Measurements from ENCODE around the gene DCK.
"Not testable (repeated sequence)": the region's sequence is repeated elsewhere in the genome, so short reads cannot be mapped to it uniquely, and the experiment has no call there.

Gene DCK

GRCh38 chr4:71027611-71028010, 34.2 kb downstream of the DCK start:
- no peak overlapping the region for H3K4me3 ChIP-seq (ENCODE audit: low read length)
- H3K4me1 ChIP-seq (ENCODE audit: low read length), result no peaks in the 10 kb centered on the region
- H3F3A ChIP-seq (ENCODE audit: insufficient read depth, low read length), result no peaks in the 10 kb centered on the region
- peaks cover 8% of the 10 kb centered on the region; the same call in 1 of the 2 replicates for H3K36me3 ChIP-seq (replicated peaks; ENCODE audit: insufficient read depth, low read length)
- H3K79me2 ChIP-seq (ENCODE audit: low read length), result peaks cover 13% of the 10 kb centered on the region
- DNase-seq, result no peak
- H4K20me1 ChIP-seq (ENCODE audit: insufficient read depth, low read length), result no peaks in the 10 kb centered on the region
- H3K9ac ChIP-seq (ENCODE audit: low read length), result no peak overlapping the region
- TF ChIP-seq EZH2phosphoT487 (IDR thresholded peaks at IDR 0.05; ENCODE audit: low read length) (no peak), EZH2 (optimal IDR thresholded peaks at IDR 0.05; ENCODE audit: low read depth, low read length) (no peak), CTCF (IDR thresholded peaks at IDR 0.05; ENCODE audit: low read length) (no peak)
- no peak overlapping the region for H3K27ac ChIP-seq (ENCODE audit: low read length)
- no peaks in the 10 kb centered on the region for H3K9me2 ChIP-seq (replicated peaks; ENCODE audit: insufficient read depth, low read length)
- H2AFZ ChIP-seq (ENCODE audit: low read length), result no peak overlapping the region
- H3K27me3 ChIP-seq (replicated peaks; ENCODE audit: insufficient read depth, low read length), result no peaks in the 10 kb centered on the region
- no peaks in the 10 kb centered on the region for H3K9me3 ChIP-seq (replicated peaks; ENCODE audit: insufficient read depth, low read length)
- H3K4me2 ChIP-seq (ENCODE audit: low read depth, low read length), result no peak overlapping the region

GRCh38 chr4:71029504-71029903, 36.1 kb downstream of the DCK start:
- no peak overlapping the region for H3K4me2 ChIP-seq (ENCODE audit: low read depth, low read length)
- no peaks in the 10 kb centered on the region for H3F3A ChIP-seq (ENCODE audit: insufficient read depth, low read length)
- TF ChIP-seq EZH2 (optimal IDR thresholded peaks at IDR 0.05; ENCODE audit: low read depth, low read length) (no peak), EZH2phosphoT487 (IDR thresholded peaks at IDR 0.05; ENCODE audit: low read length) (no peak), CTCF (IDR thresholded peaks at IDR 0.05; ENCODE audit: low read length) (no peak)
- H3K4me1 ChIP-seq (ENCODE audit: low read length), result no peaks in the 10 kb centered on the region
- DNase-seq, result no peak
- no peaks in the 10 kb centered on the region for H3K27me3 ChIP-seq (replicated peaks; ENCODE audit: insufficient read depth, low read length)
- no peak overlapping the region for H3K27ac ChIP-seq (ENCODE audit: low read length)
- H4K20me1 ChIP-seq (ENCODE audit: insufficient read depth, low read length), result no peaks in the 10 kb centered on the region
- H3K9me3 ChIP-seq (replicated peaks; ENCODE audit: insufficient read depth, low read length), result no peaks in the 10 kb centered on the region
- peaks cover 4% of the 10 kb centered on the region; the same call in 1 of the 2 replicates for H3K36me3 ChIP-seq (replicated peaks; ENCODE audit: insufficient read depth, low read length)
- no peaks in the 10 kb centered on the region for H3K9me2 ChIP-seq (replicated peaks; ENCODE audit: insufficient read depth, low read length)
- H3K9ac ChIP-seq (ENCODE audit: low read length), result no peak overlapping the region
- no peak overlapping the region for H3K4me3 ChIP-seq (ENCODE audit: low read length)
- H3K79me2 ChIP-seq (ENCODE audit: low read length), result no peaks in the 10 kb centered on the region
- H2AFZ ChIP-seq (ENCODE audit: low read length), result no peak overlapping the region

GRCh38 chr4:71032106-71032505, 38.7 kb downstream of the DCK start:
- not testable (repeated sequence) for H3K36me3 ChIP-seq (replicated peaks; ENCODE audit: insufficient read depth, low read length); H3K9me2 ChIP-seq (replicated peaks; ENCODE audit: insufficient read depth, low read length); H3K9me3 ChIP-seq (replicated peaks; ENCODE audit: insufficient read depth, low read length); H3K4me3 ChIP-seq (ENCODE audit: low read length); H2AFZ ChIP-seq (ENCODE audit: low read length); H3K79me2 ChIP-seq (ENCODE audit: low read length); H3K4me2 ChIP-seq (ENCODE audit: low read depth, low read length); H3F3A ChIP-seq (ENCODE audit: insufficient read depth, low read length); H3K4me1 ChIP-seq (ENCODE audit: low read length); H4K20me1 ChIP-seq (ENCODE audit: insufficient read depth, low read length); H3K27me3 ChIP-seq (replicated peaks; ENCODE audit: insufficient read depth, low read length); DNase-seq; H3K9ac ChIP-seq (ENCODE audit: low read length); H3K27ac ChIP-seq (ENCODE audit: low read length)

- Histone ChIP-seq H2AFZ (ENCODE audit: low read length) (no peak overlapping the region), H3K27ac (ENCODE audit: low read length) (no peak overlapping the region), H3K36me3 (replicated peaks; ENCODE audit: insufficient read depth, low read length) (0 out of 2 replicates have a peak, but pooled peaks cover 3% of the 10 kb centered on the region), H3F3A (ENCODE audit: insufficient read depth, low read length) (0 out of 2 replicates have a peak, but pooled peaks cover 3% of the 10 kb centered on the region), H3K27me3 (replicated peaks; ENCODE audit: insufficient read depth, low read length) (no peaks in the 10 kb centered on the region), H3K79me2 (ENCODE audit: low read length) (no peaks in the 10 kb centered on the region), H3K9me2 (replicated peaks; ENCODE audit: insufficient read depth, low read length) (no peaks in the 10 kb centered on the region), H3K9ac (ENCODE audit: low read length) (no peak overlapping the region), H3K4me1 (ENCODE audit: low read length) (peaks cover 8% of the 10 kb centered on the region; the same call in 1 of the 2 replicates), H3K4me3 (ENCODE audit: low read length) (no peak overlapping the region), H3K4me2 (ENCODE audit: low read depth, low read length) (no peak overlapping the region), H4K20me1 (ENCODE audit: insufficient read depth, low read length) (no peaks in the 10 kb centered on the region), H3K9me3 (replicated peaks; ENCODE audit: insufficient read depth, low read length) (no peaks in the 10 kb centered on the region)
- no peak for DNase-seq
- TF ChIP-seq CTCF (IDR thresholded peaks at IDR 0.05; ENCODE audit: low read length) (no peak), EZH2 (optimal IDR thresholded peaks at IDR 0.05; ENCODE audit: low read depth, low read length) (no peak), EZH2phosphoT487 (IDR thresholded peaks at IDR 0.05; ENCODE audit: low read length) (no peak)
Observed at GRCh38 chr4:71045256-71045655, 51.8 kb downstream of the DCK start.

Measured in MM.1S (cell line).